PC-9 (cell line): ENCODE measurements around the gene EIF3B. TPM values are rescaled to one million over a fixed set of nuclear protein-coding genes. Genes with fewer than 3 reads are reported as not detected.

Source experiments
- BruUV-seq: library from RNA; stranded (reverse); fragments of 400-500 nt; replicated peaks from 2 replicates; lab custom pipeline; 2021; lab: Mats Ljungman, UMichigan
- CTCF ChIA-PET: fragments of 300-600 bp; sonication (Branson Sonifier 250); formaldehyde crosslinking; loops from one replicate; lab custom pipeline; 2022; ENCODE audit warnings: antibody characterized with exemption; lab: Charles Lee
- POLR2A ChIA-PET: fragments of 300-600 bp; sonication (Branson Sonifier 250); formaldehyde crosslinking; loops from one replicate; lab custom pipeline; 2022; ENCODE audit warnings: antibody characterized with exemption; ENCODE audit not compliant: unreplicated experiment; lab: Charles Lee
- DNase-seq, 2 experiments: peaks; one replicate each; pipeline versions ENCODE4 v3.0.0 to v3.0.0-alpha.2; 2015 to 2022; ENCODE audit warnings: mixed read lengths in 1 of 2
- H2AFZ ChIP-seq: fragments of 200-600 bp; sonication (generic); 2 replicates; pipeline ENCODE4 v1.8.1; 2017; ENCODE audit warnings: antibody characterized with exemption
- H3F3A ChIP-seq: fragments of 200-600 bp; sonication (generic); 2 replicates; pipeline ENCODE4 v1.8.1; 2017; ENCODE audit warnings: antibody characterized with exemption, mild to moderate bottlenecking, low read depth; ENCODE audit not compliant: insufficient read depth
- H3K27ac ChIP-seq: fragments of 200-600 bp; sonication (generic); 2 replicates; pipeline ENCODE4 v1.6.1; 2016; ENCODE audit warnings: mixed run types
- H3K27me3 ChIP-seq: fragments of 200-600 bp; sonication (generic); 2 replicates; pipeline ENCODE4 v1.6.1; 2016; ENCODE audit warnings: low read depth, mixed run types; ENCODE audit not compliant: insufficient read depth
- H3K36me3 ChIP-seq: fragments of 200-600 bp; sonication (generic); 2 replicates; pipeline ENCODE4 v1.6.1; 2016; ENCODE audit warnings: low read depth, mixed run types
- H3K4me1 ChIP-seq: fragments of 200-600 bp; sonication (generic); replicated peaks from 2 replicates; pipeline ENCODE4 v1.6.1; 2016; ENCODE audit warnings: mixed run types; ENCODE audit not compliant: insufficient read depth
- H3K4me2 ChIP-seq: fragments of 200-600 bp; sonication (generic); 2 replicates; pipeline ENCODE4 v1.6.1; 2017; ENCODE audit warnings: mixed run types
- H3K4me3 ChIP-seq: fragments of 200-600 bp; sonication (generic); 2 replicates; pipeline ENCODE4 v1.6.1; 2016; ENCODE audit warnings: mixed run types
- H3K79me2 ChIP-seq: fragments of 200-600 bp; sonication (generic); 2 replicates; pipeline ENCODE4 v1.6.1; 2017; ENCODE audit warnings: low read depth, mixed run types
- H3K9me2 ChIP-seq: fragments of 200-600 bp; sonication (generic); 2 replicates; pipeline ENCODE4 v1.8.1; 2017; ENCODE audit warnings: mild to moderate bottlenecking; ENCODE audit not compliant: insufficient read depth
- H3K9me3 ChIP-seq: fragments of 200-600 bp; sonication (generic); 2 replicates; pipeline ENCODE4 v1.8.1; 2016; ENCODE audit warnings: low read depth; ENCODE audit not compliant: insufficient read depth
- H4K20me1 ChIP-seq: fragments of 200-600 bp; sonication (generic); 2 replicates; pipeline ENCODE4 v1.8.1; 2017; ENCODE audit not compliant: insufficient read depth
- EZH2 ChIP-seq: fragments of 200-600 bp; sonication (generic); IDR thresholded peaks from 2 replicates; pipeline ENCODE4 v1.8.0; 2017; ENCODE audit warnings: antibody characterized with exemption, low read depth
- intact Hi-C: fragments of 100-400 bp; cut with micrococcal nuclease; formaldehyde crosslinking; loops from one replicate; pipeline ENCODE4 v1.10.0; 2022; ENCODE audit not compliant: unreplicated experiment
- total RNA-seq: library from RNA; stranded (reverse); gene quantifications from 2 replicates; pipeline ENCODE4 v1.2.3, GENCODE V29; 2021
- TF ChIP-seq, protein P1 (sequence below): fragments of 200-600 bp; sonication (generic); conservative IDR thresholded peaks from 2 replicates; pipeline ENCODE4 v1.6.1; 2017; ENCODE audit warnings: mixed run types, antibody characterized with exemption, mild to moderate bottlenecking, moderate library complexity

The EIF3B gene
- total RNA-seq, 1 experiment from 2014 or later, result 299 TPM

DNA sequence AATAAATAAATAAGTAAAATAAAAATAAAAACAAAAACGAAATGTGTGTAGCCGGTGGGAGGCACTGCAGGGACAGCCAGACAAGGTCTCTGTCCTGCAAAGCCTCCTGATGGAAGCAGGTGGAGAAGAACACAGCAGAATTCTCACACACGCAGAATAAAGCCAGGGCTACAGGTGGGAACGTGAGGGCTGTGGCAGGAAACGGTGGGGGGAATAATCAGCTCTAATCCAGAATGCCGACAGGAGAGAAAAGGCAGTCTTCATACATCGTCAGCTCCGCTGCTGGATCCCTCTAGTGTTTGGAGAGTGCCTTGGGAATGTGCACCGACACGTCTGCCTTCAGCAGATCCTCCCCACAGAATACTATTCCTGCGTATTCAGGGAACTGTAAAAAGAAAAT lies 33.6 kb upstream of the EIF3B start:
- H3K4me3 ChIP-seq, result no peak overlapping the region
- H3K4me1 ChIP-seq, result no peaks in the 10 kb centered on the region
- H3K9me2 ChIP-seq, result no peaks in the 10 kb centered on the region
- DNase-seq, result peak in 1 of 2 experiments; percentile 34
- intact Hi-C loops, result no loop called here
- H3K36me3 ChIP-seq, result no peaks in the 10 kb centered on the region
- no peak overlapping the region for H3K27ac ChIP-seq
- CTCF ChIA-PET, result no interaction called here
- no peaks in the 10 kb centered on the region for H4K20me1 ChIP-seq
- H3K79me2 ChIP-seq, result no peaks in the 10 kb centered on the region
- POLR2A ChIA-PET, result interaction anchor here (0.5 kb wide), 1 partner anchor 111 kb away, joined by 3 read pairs; no protein-coding TSS in a partner anchor
- 0 out of 2 replicates have a peak, but pooled peaks cover 5% of the 10 kb centered on the region for H3F3A ChIP-seq
- H3K27me3 ChIP-seq, result no peaks in the 10 kb centered on the region
- BruUV-seq, result no TSS peak
- peak overlapping the region; percentile 59; the same call in 1 of the 2 replicates for H3K4me2 ChIP-seq
- H2AFZ ChIP-seq, result peak overlapping the region; percentile 50; the same call in 1 of the 2 replicates
- no peaks in the 10 kb centered on the region for H3K9me3 ChIP-seq
- TF ChIP-seq EZH2, result no peak
- TF ChIP-seq, protein P1, sequence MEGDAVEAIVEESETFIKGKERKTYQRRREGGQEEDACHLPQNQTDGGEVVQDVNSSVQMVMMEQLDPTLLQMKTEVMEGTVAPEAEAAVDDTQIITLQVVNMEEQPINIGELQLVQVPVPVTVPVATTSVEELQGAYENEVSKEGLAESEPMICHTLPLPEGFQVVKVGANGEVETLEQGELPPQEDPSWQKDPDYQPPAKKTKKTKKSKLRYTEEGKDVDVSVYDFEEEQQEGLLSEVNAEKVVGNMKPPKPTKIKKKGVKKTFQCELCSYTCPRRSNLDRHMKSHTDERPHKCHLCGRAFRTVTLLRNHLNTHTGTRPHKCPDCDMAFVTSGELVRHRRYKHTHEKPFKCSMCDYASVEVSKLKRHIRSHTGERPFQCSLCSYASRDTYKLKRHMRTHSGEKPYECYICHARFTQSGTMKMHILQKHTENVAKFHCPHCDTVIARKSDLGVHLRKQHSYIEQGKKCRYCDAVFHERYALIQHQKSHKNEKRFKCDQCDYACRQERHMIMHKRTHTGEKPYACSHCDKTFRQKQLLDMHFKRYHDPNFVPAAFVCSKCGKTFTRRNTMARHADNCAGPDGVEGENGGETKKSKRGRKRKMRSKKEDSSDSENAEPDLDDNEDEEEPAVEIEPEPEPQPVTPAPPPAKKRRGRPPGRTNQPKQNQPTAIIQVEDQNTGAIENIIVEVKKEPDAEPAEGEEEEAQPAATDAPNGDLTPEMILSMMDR, result no peak; the same call in 1 of the 2 replicates

DNA sequence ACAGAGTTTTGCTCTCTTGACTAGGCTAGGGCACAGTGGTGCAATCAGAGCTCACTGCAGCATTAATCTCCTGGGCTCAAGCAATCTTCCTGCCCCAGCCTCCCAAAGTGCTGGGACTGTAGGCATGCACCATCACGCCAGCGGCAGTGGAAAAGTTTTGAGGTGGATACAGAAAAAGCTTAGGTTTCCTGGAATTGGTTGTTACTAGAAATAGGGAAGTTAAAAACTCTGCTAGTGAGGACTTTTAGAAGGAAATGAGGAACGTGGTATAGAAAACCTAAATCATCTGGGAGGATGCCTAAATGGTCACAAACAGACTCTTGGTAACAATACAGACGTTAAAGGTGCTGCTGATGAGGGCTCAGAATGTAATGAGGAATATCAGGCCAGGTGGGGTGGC lies 29.5 kb upstream of the EIF3B start:
- Histone ChIP-seq H3K79me2 (no peaks in the 10 kb centered on the region), H3K27ac (no peak overlapping the region), H3F3A (0 out of 2 replicates have a peak, but pooled peaks cover 4% of the 10 kb centered on the region), H3K9me3 (no peaks in the 10 kb centered on the region), H3K9me2 (no peaks in the 10 kb centered on the region), H4K20me1 (no peaks in the 10 kb centered on the region), H3K4me1 (no peaks in the 10 kb centered on the region), H3K27me3 (no peaks in the 10 kb centered on the region), H3K36me3 (no peaks in the 10 kb centered on the region), H2AFZ (no peak overlapping the region), H3K4me2 (no peak overlapping the region), H3K4me3 (no peak overlapping the region)
- intact Hi-C loops, result no loop called here
- POLR2A ChIA-PET, result no interaction called here
- DNase-seq, result no peak
- no TSS peak for BruUV-seq
- CTCF ChIA-PET, result no interaction called here
- TF ChIP-seq EZH2, result no peak
- TF ChIP-seq, protein P1, result no peak

DNA sequence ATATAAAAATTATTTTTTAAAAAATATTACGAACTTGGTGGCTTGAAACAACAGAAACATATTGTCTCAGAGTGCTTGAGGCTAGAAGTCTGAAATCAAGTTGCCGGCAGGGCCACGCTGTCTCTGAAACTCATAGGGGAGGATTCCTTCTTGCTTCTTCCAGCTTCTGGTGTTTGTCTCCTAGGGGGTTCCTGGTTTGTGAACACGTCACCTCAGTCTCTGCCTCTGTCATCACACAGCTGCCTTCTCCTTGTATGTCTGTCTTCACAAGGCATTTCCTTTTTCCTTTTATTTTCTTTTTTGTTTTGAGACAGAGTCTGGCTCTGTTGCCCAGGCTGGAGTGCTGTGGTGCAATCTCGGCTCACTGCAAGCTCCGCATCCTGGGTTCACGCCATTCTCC lies 27.7 kb upstream of the EIF3B start:
- Histone ChIP-seq H3K79me2 (no peaks in the 10 kb centered on the region), H3K27ac (no peak overlapping the region), H3K36me3 (no peaks in the 10 kb centered on the region), H3K4me1 (no peaks in the 10 kb centered on the region), H3K4me3 (no peak overlapping the region), H3F3A (0 out of 2 replicates have a peak, but pooled peaks cover 4% of the 10 kb centered on the region), H3K27me3 (no peaks in the 10 kb centered on the region), H3K9me2 (no peaks in the 10 kb centered on the region), H3K4me2 (no peak overlapping the region), H2AFZ (no peak overlapping the region), H4K20me1 (no peaks in the 10 kb centered on the region), H3K9me3 (no peaks in the 10 kb centered on the region)
- DNase-seq, result no peak
- no TSS peak for BruUV-seq
- TF ChIP-seq, protein P1, result no peak
- no peak for TF ChIP-seq EZH2
- POLR2A ChIA-PET, result no interaction called here
- CTCF ChIA-PET, result interaction anchor here (0.6 kb wide), 1 partner anchor 93 kb away, joined by 5 read pairs; no protein-coding TSS in a partner anchor
- intact Hi-C loops, result no loop called here
